Left hindlimb (tissue), 1 donor: ENCODE results near the gene FOXC1.

Experiments
- DNase-seq: peaks from one replicate; pipeline ENCODE4 v3.0.0-alpha.2; 2018

The FOXC1 gene

DNA sequence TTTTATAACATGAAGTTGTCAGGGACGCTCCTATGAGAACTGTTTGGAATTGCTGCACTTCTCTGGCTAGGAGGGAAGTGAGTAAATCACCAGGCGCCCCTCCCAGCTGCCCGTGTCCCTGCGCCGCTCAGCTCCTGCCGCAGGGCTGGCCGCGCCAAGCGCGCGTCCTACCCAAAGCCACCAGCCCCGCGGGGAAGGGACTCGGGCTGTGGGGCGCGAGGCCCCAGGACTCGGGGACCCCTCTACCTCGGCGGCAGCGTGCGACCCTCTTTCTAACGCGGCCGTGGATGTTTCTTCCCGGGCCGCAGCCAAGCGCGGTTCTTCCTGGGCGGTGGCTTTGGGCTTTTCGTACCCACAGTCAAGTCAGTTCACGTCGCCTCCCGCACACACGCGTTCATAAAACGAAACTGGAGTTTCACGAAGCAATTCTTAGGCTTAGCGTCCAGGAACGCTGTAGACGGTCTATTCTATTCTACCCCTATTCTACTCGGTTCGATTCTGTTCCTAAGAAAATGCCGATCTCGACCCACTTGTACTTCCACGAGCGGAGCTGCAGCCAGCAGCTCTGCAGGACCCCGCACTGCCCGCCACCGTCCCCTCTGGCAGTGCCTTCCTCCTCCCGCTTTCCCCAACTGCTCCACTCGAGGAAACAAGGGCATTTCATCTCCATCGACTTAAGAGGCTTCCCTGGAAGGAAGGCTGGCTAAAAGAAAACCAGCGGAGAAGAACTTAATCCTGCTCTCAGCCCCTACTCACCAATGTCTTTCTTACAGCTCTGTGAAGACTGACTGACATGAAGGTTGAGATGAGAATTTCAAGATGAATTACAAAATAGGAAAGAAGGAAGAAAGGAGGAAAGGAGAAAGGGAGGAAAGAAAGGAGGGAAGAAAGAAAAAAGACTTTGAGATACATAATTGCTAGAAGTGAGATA lies 15.4 kb downstream of the FOXC1 start:
- no peak for DNase-seq

- no peak for DNase-seq
Observed at GRCh38 chr6:1625794-1626435, 16.2 kb downstream of the FOXC1 start.

DNA sequence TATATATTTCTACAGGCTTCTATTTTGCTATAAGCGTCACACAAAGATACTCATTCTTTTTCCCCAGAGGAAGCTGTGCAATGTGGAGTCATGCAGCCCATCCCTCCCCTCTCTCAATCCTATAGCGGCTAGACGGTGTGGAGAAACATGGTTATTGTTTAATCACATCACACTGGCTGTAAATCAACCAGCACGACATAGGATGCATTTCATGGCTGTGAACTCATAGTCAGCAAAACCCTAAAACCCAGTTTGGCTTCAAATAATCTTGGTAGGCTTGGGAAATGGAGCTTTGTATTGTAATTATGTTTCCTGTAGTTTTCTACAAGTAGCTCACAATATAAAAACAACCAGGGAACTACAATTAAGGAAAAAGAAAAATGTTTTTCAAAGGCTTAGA lies 16.8 kb downstream of the FOXC1 start:
- DNase-seq, result no peak

- no peak for DNase-seq
Observed at GRCh38 chr6:1627827-1628560, 18.3 kb downstream of the FOXC1 start.

DNA sequence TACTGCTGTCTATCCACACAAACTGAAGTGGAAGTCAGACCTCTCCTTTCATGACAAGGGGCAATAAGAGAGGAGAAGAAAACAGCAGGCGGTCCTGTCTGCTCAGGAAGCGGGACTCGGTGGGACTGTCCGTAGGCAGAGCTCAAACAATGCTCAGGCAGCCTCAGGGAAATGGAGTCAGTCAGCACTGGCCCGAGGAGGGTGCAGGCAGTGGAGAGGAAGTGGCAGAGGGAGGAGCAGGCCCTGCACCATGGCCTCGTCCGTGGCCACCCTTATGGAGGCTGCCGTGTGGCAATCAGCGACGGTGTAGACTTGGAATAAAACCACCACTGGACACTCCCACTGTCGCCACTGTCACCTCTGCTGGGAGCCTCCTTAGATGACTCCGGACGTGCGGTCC lies 19.6 kb downstream of the FOXC1 start:
- no peak for DNase-seq

DNA sequence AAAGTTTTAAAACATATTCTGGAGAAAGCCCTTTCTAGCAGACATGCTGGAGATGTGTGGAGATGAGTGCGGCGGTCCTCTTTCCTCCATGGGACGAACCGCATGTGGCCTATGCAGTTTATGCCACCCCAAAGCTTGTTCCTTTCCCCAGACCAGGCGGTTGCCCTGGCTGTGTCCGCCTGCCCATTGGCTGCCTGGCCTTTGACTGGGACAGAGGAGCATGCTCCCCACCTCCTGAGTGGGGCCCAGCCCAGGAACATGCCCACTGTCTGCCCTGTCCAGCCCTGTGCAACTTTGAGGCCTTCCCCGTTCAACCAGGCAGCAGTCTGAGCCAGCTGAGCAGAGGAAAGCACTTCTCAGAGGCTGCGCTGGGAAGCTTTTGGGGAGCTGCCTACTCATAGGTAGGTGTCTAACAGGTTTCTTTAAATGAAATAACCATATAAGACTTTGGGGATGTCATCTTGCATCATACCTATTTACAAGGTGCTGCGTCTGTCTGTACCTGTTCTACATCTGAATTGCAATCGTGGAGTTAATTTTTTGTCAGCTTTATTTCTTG lies 20.6 kb downstream of the FOXC1 start:
- no peak for DNase-seq

- no peak for DNase-seq
Observed at GRCh38 chr6:1630771-1631217, 21.1 kb downstream of the FOXC1 start.

- DNase-seq, result no peak
Observed at GRCh38 chr6:1631251-1631650, 21.5 kb downstream of the FOXC1 start.

DNA sequence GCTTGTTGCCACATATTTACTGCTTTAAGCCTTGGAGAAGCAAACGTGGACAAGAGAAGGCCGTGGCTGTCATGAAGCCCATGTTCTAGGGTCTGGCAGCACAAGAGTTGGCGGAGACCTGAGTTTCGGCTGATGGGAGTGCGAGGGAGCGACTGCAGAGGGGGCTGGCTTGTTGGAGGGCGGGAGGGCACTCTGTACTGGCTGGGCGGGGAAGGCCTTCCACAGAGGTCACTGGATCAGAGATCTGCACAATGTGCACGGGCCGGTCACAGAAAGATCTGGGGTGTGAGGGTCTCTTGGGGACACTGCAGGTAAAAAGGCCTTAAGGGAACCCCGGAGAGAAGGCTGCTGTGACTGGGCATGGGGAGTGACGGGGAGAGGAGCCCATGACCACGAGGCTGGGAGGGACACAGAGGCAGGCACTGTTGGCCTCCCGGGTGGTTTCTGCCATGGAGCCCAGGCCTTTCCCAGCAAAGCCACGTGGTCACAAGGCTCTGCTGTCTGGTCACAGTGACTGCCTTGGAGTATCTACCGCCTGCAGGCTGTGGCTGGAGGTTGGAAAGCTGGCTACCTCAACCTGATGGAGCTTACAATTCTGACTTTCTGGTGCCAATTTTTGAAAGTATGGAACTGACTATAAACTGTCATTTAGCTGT lies 23.8 kb downstream of the FOXC1 start:
- DNase-seq, result no peak

- no peak for DNase-seq
Observed at GRCh38 chr6:1634081-1634480, 24.4 kb downstream of the FOXC1 start.

DNA sequence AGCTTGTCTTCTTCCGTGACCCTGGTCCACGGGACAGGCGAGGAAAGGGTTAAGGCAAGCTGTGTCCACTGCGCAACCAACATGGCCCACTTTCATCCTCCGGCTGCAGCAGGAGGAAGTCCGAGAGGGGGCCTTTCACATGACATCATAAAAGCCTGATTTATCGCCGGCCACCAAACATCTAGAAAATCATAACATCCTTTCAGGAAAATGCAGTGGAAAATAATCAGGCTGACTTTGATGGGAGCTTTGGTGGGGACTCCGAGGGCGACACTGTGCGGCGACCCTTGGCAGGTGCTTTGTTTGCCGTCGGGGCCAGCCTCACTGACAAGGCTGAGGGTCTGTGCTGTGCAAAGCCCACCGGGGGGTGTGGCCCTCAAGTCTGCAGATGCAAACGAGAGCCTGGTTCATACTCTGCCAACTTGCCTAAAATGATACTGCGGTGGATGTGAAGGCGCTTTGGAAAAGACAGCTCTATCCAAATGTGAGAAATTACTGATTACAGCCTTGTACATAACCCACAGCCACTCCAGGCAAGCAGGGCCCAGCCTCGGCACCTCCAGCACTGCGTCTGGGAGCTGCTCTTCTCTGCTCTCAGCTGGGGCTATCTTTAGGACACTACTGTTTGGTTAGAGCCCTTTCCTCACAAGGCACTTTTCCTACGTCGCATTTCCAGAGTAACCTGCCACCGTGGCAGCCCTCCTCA lies 25.7 kb downstream of the FOXC1 start:
- no peak for DNase-seq

DNA sequence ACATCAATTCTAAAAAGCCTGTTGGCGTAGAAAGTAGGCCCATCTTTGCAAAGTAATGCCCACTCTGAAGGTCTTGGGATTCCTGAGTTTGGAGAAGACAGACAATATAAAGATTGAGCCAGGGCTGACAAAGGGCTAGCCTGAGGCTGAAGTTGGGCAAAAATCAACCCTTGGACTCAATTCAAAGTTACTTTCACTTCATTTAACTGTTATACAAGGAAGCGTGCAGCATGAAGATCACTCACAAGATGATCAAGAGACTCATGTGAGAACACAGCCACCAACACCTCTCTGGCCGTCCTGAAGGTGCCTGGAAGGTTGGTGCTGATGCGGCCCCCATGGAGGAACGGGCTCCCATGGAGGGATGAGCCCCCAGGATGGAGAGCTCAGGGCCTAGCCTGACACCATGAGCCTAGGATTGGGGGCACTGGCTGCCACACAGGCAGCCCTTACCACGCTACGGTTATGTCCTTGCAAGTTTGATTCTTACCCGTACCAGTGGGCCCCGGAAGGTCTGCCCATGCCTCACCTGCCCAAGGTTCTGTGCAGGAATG lies 26.6 kb downstream of the FOXC1 start:
- no peak for DNase-seq

DNA sequence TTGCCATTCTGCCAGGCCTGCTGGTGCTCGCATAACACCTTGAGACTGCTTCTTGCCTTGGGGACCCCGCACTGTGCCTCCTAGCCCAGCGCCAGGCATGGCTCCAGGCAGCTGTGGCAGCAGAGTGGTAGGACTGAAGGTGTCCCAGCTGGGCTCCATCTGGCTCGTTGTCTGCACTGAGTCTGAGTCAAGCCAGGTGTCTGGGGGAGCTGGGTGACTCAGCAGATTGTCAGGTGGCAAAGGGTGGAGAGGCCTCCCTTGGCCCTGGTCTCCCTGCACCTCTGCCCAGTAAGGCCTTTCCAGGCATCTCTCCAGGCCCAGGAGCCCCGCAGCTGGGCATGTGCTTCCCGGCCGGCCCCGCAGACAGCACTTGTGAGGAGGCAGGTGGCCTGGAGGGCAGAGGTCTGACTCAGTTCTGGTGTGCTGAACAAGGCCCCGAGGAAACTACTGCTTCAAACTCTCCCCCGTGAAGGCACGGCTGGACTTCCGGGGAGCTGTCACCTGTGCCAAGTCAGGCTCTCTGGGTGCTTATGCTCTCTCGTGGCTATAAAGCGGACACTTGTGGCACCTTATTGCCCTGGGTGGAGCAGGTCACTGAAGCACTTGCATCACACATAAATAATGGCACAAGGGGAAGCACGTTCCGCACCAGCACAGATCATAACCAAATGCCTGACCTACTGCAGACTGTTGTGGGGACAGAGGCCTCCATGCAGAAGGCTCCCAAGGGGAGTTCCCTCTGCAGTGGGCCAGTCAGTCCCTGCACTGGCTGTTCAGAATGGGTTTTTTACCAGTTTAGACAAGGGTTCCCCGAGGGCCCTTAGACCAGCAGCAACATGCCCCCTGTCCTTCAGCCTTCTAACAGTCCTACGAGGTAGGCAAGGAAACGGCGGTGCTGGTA lies 27.5 kb downstream of the FOXC1 start:
- no peak for DNase-seq

- DNase-seq, result no peak
Observed at GRCh38 chr6:1639430-1639829, 29.7 kb downstream of the FOXC1 start.

DNA sequence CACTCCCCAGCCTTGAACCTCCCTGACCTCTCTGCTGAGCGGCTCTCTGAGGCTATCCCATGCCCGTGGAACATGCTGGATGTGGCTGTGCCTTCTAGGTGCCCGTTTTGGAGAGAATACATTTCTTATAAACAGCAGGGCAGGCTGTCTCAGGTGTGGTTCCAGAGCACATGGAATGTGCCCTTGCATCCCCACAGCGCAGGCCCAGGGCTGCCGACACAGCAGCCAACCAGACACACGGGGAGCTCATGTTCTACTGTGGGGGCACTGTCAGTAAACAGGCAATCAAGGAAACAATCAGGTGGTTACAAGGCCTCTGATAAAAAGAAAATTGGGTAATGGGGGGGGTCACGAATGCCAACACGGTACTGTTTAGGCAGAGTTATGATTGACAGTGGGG lies 30.8 kb downstream of the FOXC1 start:
- no peak for DNase-seq

GRCh38 chr6:1641343-1641885 lies 31.7 kb downstream of the FOXC1 start:
- DNase-seq, result no peak

GRCh38 chr6:1643111-1643510 lies 33.4 kb downstream of the FOXC1 start:
- no peak for DNase-seq

- no peak for DNase-seq
Observed at GRCh38 chr6:1643830-1644445, 34.2 kb downstream of the FOXC1 start.

GRCh38 chr6:1644516-1645060 lies 34.9 kb downstream of the FOXC1 start:
- no peak for DNase-seq
